Mucosa of descending colon (tissue), 3 donors: ENCODE measurements around the gene LTBP3. TPM values are rescaled to one million over a fixed set of nuclear protein-coding genes. Genes with fewer than 3 reads are reported as not detected.
A peak's percentile ranks its signal among the peaks of the same experiment; 100 is the strongest.

Experiments
- ATAC-seq: fragments of 200-7000 bp; cut with Tn5 transposase; one replicate; pipeline ENCODE4 v1.9.1; 2020; ENCODE audit warnings: mild to moderate bottlenecking, moderate library complexity
- DNase-seq, 3 donors: peaks; one replicate each; pipeline ENCODE4 v3.0.0-alpha.2; 2020
- H3K36me3 ChIP-seq: fragments of 200-600 bp; one replicate; pipeline ENCODE4 v1.8.0; 2021; ENCODE audit warnings: low read depth, mild to moderate bottlenecking
- H3K4me1 ChIP-seq: fragments of 200-600 bp; one replicate; pipeline ENCODE4 v1.8.0; 2021; ENCODE audit warnings: low read depth, mild to moderate bottlenecking
- H3K4me3 ChIP-seq: fragments of 200-600 bp; one replicate; pipeline ENCODE4 v1.8.0; 2021; ENCODE audit warnings: mild to moderate bottlenecking
- H3K9me3 ChIP-seq: fragments of 200-600 bp; one replicate; pipeline ENCODE4 v1.8.0; 2021; ENCODE audit warnings: mild to moderate bottlenecking
- CTCF ChIP-seq: fragments of 200-600 bp; IDR thresholded peaks from one replicate; pipeline ENCODE4 v1.8.0; 2022; ENCODE audit warnings: antibody characterized with exemption, mild to moderate bottlenecking
- intact Hi-C, 2 donors: fragments of 100-400 bp; cut with DNase I in 1 of 2; cut with micrococcal nuclease in 1 of 2; formaldehyde crosslinking; loops; one replicate each; pipeline versions ENCODE4 v1.11.0 to v1.11.1; 2022; cut with DNase I, micrococcal nuclease
- total RNA-seq, 3 donors: library from RNA; stranded (reverse); fragmentation: NEBNext Ultra II Directional in 2 of 3; extraction: Animal tissue kit (Norgen Biotek cat#: 25700) in 2 of 3; gene quantifications; one replicate each; pipeline versions ENCODE4 v1.2.1 to v1.2.4, GENCODE V29; 2021 to 2023
- donor health status: DM: no; HTN: no; CAD: no; lungs with moderate emphysema.
- donor health status: DM: no; HTN: no; CAD: no.
- donor health status: DM: no; HTN: yes; CAD: no.

LTBP3 gene
- total RNA-seq, 3 donors from 2014 or later = 22.6 to 133 (median 36.7) TPM

GRCh38 chr11:65598258-65598699 is 40.1 kb upstream of the LTBP3 start:
- H3K36me3 ChIP-seq = peaks cover 11% of the 10 kb centered on the region
- no peak overlapping the region for H3K4me3 ChIP-seq

GRCh38 chr11:65596520-65596919 is 38.4 kb upstream of the LTBP3 start:
- Histone ChIP-seq H3K9me3 (no peaks in the 10 kb centered on the region), H3K4me3 (no peak overlapping the region)

More at GRCh38 chr11:65598258-65598699, 40.1 kb upstream of the LTBP3 start:
- intact Hi-C loops = loop anchor here in 1 of 2 donors (10.0 kb wide), 1 partner anchor 63 kb away; no protein-coding TSS in a partner anchor
- DNase-seq = no peak
- Histone ChIP-seq H3K4me1 (peaks cover 12% of the 10 kb centered on the region), H3K9me3 (no peaks in the 10 kb centered on the region)
- no peak for TF ChIP-seq CTCF
- ATAC-seq = no peak

GRCh38 chr11:65595543-65596281 is 37.6 kb upstream of the LTBP3 start, which contains the start of gene KCNK7:
Gene KCNK7 (minus strand): TSS chr11:65595800. CDS start chr11:65595772, 28 bp downstream.
- Histone ChIP-seq H3K36me3 (peaks cover 11% of the 10 kb centered on the region), H3K4me1 (peaks cover 21% of the 10 kb centered on the region), H3K9me3 (no peaks in the 10 kb centered on the region), H3K4me3 (no peak within 1 kb of the TSS)
- intact Hi-C loops = loop anchor here in 1 of 2 donors (10.0 kb wide), 1 partner anchor 61 kb away; no protein-coding TSS in a partner anchor
- no peak for TF ChIP-seq CTCF
- DNase-seq (peak in 1 of 3 donors; percentile 63), ATAC-seq (peak; percentile 32)

More at GRCh38 chr11:65596520-65596919, 38.4 kb upstream of the LTBP3 start:
- no peak for TF ChIP-seq CTCF
- ATAC-seq (no peak), DNase-seq (no peak)
- peaks cover 20% of the 10 kb centered on the region for H3K4me1 ChIP-seq
- H3K36me3 ChIP-seq = peaks cover 11% of the 10 kb centered on the region
- intact Hi-C loops = loop anchor here in 1 of 2 donors (10.0 kb wide), 1 partner anchor 62 kb away; no protein-coding TSS in a partner anchor

GRCh38 chr11:65595131-65595530 is 37.0 kb upstream of the LTBP3 start:
- Histone ChIP-seq H3K9me3 (no peaks in the 10 kb centered on the region), H3K4me3 (no peak overlapping the region), H3K4me1 (peaks cover 21% of the 10 kb centered on the region), H3K36me3 (peaks cover 11% of the 10 kb centered on the region)
- no peak for ATAC-seq
- no peak for DNase-seq
- no peak for TF ChIP-seq CTCF
- intact Hi-C loops = loop anchor here in 1 of 2 donors (10.0 kb wide), 1 partner anchor 60 kb away; no protein-coding TSS in a partner anchor

GRCh38 chr11:65593518-65594414 is 35.6 kb upstream of the LTBP3 start:
- ATAC-seq = no peak
- intact Hi-C loops = loop anchor here in 1 of 2 donors (10.0 kb wide), 1 partner anchor 59 kb away; no protein-coding TSS in a partner anchor
- no peak for TF ChIP-seq CTCF
- Histone ChIP-seq H3K36me3 (peaks cover 11% of the 10 kb centered on the region), H3K4me1 (peaks cover 21% of the 10 kb centered on the region), H3K4me3 (no peak overlapping the region), H3K9me3 (no peaks in the 10 kb centered on the region)
- DNase-seq = peak in 2 of 3 donors; percentile 57 to 64
